ENCODE measurements around the gene TANGO6. TPM values are rescaled to one million over a fixed set of nuclear protein-coding genes. Genes with fewer than 3 reads are reported as not detected.

TANGO6 gene
- total RNA-seq, 1 experiment from 2014 or later: 18.2 TPM

GRCh38 chr16:69118468-69118867 lies 275.1 kb downstream of the TANGO6 start:
- H3K9me3 ChIP-seq: no peaks in the 10 kb centered on the region
- intact Hi-C loops (cut with micrococcal nuclease; ENCODE audit: unreplicated experiment): no loop called here
- no peaks in the 10 kb centered on the region for H3K27me3 ChIP-seq (replicated peaks; ENCODE audit: control insufficient read depth, insufficient read depth, low read length)
- CTCF ChIA-PET: no interaction called here
- peaks cover 18% of the 10 kb centered on the region for H3K36me3 ChIP-seq (ENCODE audit: control insufficient read depth, insufficient read depth, low read length)
- Mint-ChIP-seq H3K9me3 (ENCODE audit: unreplicated experiment) (no peaks in the 10 kb centered on the region), H3K27me3 (ENCODE audit: insufficient read depth, unreplicated experiment) (no peaks in the 10 kb centered on the region), H3K4me3 (ENCODE audit: unreplicated experiment) (no peak overlapping the region), H3K36me3 (ENCODE audit: insufficient read depth, unreplicated experiment) (peaks cover 31% of the 10 kb centered on the region), H3K4me1 (ENCODE audit: low read depth, unreplicated experiment) (no peaks in the 10 kb centered on the region), H3K27ac (ENCODE audit: unreplicated experiment) (no peak overlapping the region)
- no peak for DNase-seq
- TF ChIP-seq, protein P1, sequence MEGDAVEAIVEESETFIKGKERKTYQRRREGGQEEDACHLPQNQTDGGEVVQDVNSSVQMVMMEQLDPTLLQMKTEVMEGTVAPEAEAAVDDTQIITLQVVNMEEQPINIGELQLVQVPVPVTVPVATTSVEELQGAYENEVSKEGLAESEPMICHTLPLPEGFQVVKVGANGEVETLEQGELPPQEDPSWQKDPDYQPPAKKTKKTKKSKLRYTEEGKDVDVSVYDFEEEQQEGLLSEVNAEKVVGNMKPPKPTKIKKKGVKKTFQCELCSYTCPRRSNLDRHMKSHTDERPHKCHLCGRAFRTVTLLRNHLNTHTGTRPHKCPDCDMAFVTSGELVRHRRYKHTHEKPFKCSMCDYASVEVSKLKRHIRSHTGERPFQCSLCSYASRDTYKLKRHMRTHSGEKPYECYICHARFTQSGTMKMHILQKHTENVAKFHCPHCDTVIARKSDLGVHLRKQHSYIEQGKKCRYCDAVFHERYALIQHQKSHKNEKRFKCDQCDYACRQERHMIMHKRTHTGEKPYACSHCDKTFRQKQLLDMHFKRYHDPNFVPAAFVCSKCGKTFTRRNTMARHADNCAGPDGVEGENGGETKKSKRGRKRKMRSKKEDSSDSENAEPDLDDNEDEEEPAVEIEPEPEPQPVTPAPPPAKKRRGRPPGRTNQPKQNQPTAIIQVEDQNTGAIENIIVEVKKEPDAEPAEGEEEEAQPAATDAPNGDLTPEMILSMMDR (IDR thresholded peaks at IDR 0.05; ENCODE audit: insufficient read depth in 1 of 2, low read depth in 1 of 2, low read length in 1 of 2, severe bottlenecking in 1 of 2, unreplicated experiment in 1 of 2): no peak
- H3K4me3 ChIP-seq (ENCODE audit: low read depth, low read length): no peak overlapping the region
- POLR2A ChIA-PET: no interaction called here
- BruUV-seq (replicated peaks): TSS peak; percentile 28
- H3K4me1 ChIP-seq: no peaks in the 10 kb centered on the region

DNA sequence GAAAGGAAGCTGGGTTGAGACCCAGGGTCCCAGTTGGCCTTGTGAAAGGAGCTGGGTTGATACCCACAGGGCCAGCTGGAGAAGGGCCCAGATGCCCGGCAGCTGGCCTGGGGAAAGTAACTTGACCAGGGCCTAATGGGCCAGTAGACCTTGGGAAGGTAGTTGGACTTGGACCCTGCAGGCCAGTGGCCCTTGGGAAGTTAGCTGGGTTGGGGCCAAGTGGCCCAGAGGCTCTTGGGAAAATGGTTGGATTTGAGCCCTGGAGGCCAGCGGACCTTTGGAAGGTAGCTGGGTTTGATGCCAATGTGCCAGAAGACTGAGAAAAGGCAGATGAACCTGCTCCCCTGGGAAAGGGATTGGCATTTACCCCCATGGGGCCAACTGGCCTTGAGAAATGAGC lies 275.7 kb downstream of the TANGO6 start:
- H3K27me3 ChIP-seq (replicated peaks; ENCODE audit: control insufficient read depth, insufficient read depth, low read length): no peaks in the 10 kb centered on the region
- H3K4me3 ChIP-seq (ENCODE audit: low read depth, low read length): no peak overlapping the region
- H3K4me1 ChIP-seq: no peaks in the 10 kb centered on the region
- Mint-ChIP-seq H3K9me3 (ENCODE audit: unreplicated experiment) (no peaks in the 10 kb centered on the region), H3K27ac (ENCODE audit: unreplicated experiment) (no peak overlapping the region), H3K4me1 (ENCODE audit: low read depth, unreplicated experiment) (no peaks in the 10 kb centered on the region), H3K4me3 (ENCODE audit: unreplicated experiment) (no peak overlapping the region), H3K27me3 (ENCODE audit: insufficient read depth, unreplicated experiment) (no peaks in the 10 kb centered on the region), H3K36me3 (ENCODE audit: insufficient read depth, unreplicated experiment) (peaks cover 31% of the 10 kb centered on the region)
- H3K36me3 ChIP-seq (ENCODE audit: control insufficient read depth, insufficient read depth, low read length): peaks cover 18% of the 10 kb centered on the region
- no peaks in the 10 kb centered on the region for H3K9me3 ChIP-seq
- ChIA-PET CTCF (interaction anchor here (0.7 kb wide), 1 partner anchor 25 kb away, joined by 3 read pairs; no protein-coding TSS in a partner anchor), POLR2A (interaction anchor here (0.6 kb wide), 1 partner anchor 14 kb away, joined by 3 read pairs; no protein-coding TSS in a partner anchor)
- TF ChIP-seq, protein P1 (IDR thresholded peaks at IDR 0.05; ENCODE audit: insufficient read depth in 1 of 2, low read depth in 1 of 2, low read length in 1 of 2, severe bottlenecking in 1 of 2, unreplicated experiment in 1 of 2): no peak
- intact Hi-C loops (cut with micrococcal nuclease; ENCODE audit: unreplicated experiment): no loop called here
- no peak for DNase-seq
- BruUV-seq (replicated peaks): no TSS peak

- intact Hi-C loops (cut with micrococcal nuclease; ENCODE audit: unreplicated experiment): no loop called here
Observed at GRCh38 chr16:69119536-69119935, 276.2 kb downstream of the TANGO6 start.

More at GRCh38 chr16:69119536-69119935, 276.2 kb downstream of the TANGO6 start:
- no peaks in the 10 kb centered on the region for H3K4me1 Mint-ChIP-seq (ENCODE audit: low read depth, unreplicated experiment)
- H3K27me3 Mint-ChIP-seq (ENCODE audit: insufficient read depth, unreplicated experiment): no peaks in the 10 kb centered on the region
- BruUV-seq (replicated peaks): no TSS peak
- no peak for DNase-seq
- H3K27ac Mint-ChIP-seq (ENCODE audit: unreplicated experiment): no peak overlapping the region
- CTCF ChIA-PET: interaction anchor here (0.7 kb wide), 1 partner anchor 26 kb away, joined by 3 read pairs; no protein-coding TSS in a partner anchor
- POLR2A ChIA-PET: interaction anchor here (0.6 kb wide), 1 partner anchor 14 kb away, joined by 3 read pairs; no protein-coding TSS in a partner anchor
- no peak overlapping the region for H3K4me3 Mint-ChIP-seq (ENCODE audit: unreplicated experiment)
- H3K9me3 Mint-ChIP-seq (ENCODE audit: unreplicated experiment): no peaks in the 10 kb centered on the region
- TF ChIP-seq, protein P1 (IDR thresholded peaks at IDR 0.05; ENCODE audit: insufficient read depth in 1 of 2, low read depth in 1 of 2, low read length in 1 of 2, severe bottlenecking in 1 of 2, unreplicated experiment in 1 of 2): no peak
- H3K36me3 Mint-ChIP-seq (ENCODE audit: insufficient read depth, unreplicated experiment): peaks cover 31% of the 10 kb centered on the region
- Histone ChIP-seq H3K9me3 (no peaks in the 10 kb centered on the region), H3K4me3 (ENCODE audit: low read depth, low read length) (no peak overlapping the region), H3K36me3 (ENCODE audit: control insufficient read depth, insufficient read depth, low read length) (peaks cover 18% of the 10 kb centered on the region), H3K4me1 (no peaks in the 10 kb centered on the region), H3K27me3 (replicated peaks; ENCODE audit: control insufficient read depth, insufficient read depth, low read length) (no peaks in the 10 kb centered on the region)
